Stimulated activated CD4-positive, alpha-beta T cell treated with anti-CD3 and anti-CD28 coated beads, Interleukin-4, amount 100 ng/mL, for 1 hour (primary cell): ENCODE measurements around the gene ENTR1.

Source experiments
- DNase-seq: peaks from one replicate; pipeline ENCODE4 v3.0.0-alpha.2; 2020

The ENTR1 gene

GRCh38 chr9:136359774-136360718 lies 50.4 kb downstream of the ENTR1 start:
- DNase-seq, result no peak

GRCh38 chr9:136358888-136359287 lies 51.5 kb downstream of the ENTR1 start:
- no peak for DNase-seq

- DNase-seq, result no peak
These were observed 52.4 kb downstream of the ENTR1 start for GRCh38 chr9:136358016-136358415.

GRCh38 chr9:136357202-136357725 lies 53.1 kb downstream of the ENTR1 start:
- no peak for DNase-seq

GRCh38 chr9:136355616-136356557 lies 54.5 kb downstream of the ENTR1 start:
- DNase-seq, result no peak

- no peak for DNase-seq
These were observed 55.8 kb downstream of the ENTR1 start for GRCh38 chr9:136354592-136355085.

- no peak for DNase-seq
These were observed 56.5 kb downstream of the ENTR1 start for GRCh38 chr9:136353757-136354488.

- DNase-seq, result no peak
These were observed 57.3 kb downstream of the ENTR1 start for GRCh38 chr9:136353088-136353487.

- no peak for DNase-seq
These were observed 57.7 kb downstream of the ENTR1 start for GRCh38 chr9:136352682-136353081.
